ENCODE results near the gene CRTAC1. TPM values are rescaled to one million over a fixed set of nuclear protein-coding genes. Genes with fewer than 3 reads are reported as not detected.

CRTAC1 gene
- total and polyA plus RNA-seq, 2 experiments from 2014 or later: 0.47 to 1.2 TPM

DNA sequence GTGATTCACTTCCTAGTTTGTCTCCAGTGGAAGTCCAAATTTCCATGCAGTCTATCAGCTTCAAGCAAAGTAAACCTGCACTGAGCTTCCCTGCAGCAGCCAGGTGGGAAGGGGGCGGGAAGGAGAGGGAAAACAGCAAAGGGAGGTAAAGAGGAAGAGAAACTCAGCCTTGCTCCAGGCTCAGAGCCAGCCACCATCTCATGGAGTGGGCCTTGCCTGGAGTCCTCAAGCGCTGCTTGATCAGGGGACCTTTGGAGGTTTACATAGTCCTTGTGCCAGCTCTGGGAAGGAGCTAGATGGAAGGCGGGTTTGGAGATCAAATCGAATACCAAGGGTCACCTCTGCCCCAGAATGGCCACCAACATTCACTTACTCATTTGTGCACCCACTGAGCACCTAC is 7.4 kb downstream of the CRTAC1 start (continued):
- TF ChIP-seq, protein P1, sequence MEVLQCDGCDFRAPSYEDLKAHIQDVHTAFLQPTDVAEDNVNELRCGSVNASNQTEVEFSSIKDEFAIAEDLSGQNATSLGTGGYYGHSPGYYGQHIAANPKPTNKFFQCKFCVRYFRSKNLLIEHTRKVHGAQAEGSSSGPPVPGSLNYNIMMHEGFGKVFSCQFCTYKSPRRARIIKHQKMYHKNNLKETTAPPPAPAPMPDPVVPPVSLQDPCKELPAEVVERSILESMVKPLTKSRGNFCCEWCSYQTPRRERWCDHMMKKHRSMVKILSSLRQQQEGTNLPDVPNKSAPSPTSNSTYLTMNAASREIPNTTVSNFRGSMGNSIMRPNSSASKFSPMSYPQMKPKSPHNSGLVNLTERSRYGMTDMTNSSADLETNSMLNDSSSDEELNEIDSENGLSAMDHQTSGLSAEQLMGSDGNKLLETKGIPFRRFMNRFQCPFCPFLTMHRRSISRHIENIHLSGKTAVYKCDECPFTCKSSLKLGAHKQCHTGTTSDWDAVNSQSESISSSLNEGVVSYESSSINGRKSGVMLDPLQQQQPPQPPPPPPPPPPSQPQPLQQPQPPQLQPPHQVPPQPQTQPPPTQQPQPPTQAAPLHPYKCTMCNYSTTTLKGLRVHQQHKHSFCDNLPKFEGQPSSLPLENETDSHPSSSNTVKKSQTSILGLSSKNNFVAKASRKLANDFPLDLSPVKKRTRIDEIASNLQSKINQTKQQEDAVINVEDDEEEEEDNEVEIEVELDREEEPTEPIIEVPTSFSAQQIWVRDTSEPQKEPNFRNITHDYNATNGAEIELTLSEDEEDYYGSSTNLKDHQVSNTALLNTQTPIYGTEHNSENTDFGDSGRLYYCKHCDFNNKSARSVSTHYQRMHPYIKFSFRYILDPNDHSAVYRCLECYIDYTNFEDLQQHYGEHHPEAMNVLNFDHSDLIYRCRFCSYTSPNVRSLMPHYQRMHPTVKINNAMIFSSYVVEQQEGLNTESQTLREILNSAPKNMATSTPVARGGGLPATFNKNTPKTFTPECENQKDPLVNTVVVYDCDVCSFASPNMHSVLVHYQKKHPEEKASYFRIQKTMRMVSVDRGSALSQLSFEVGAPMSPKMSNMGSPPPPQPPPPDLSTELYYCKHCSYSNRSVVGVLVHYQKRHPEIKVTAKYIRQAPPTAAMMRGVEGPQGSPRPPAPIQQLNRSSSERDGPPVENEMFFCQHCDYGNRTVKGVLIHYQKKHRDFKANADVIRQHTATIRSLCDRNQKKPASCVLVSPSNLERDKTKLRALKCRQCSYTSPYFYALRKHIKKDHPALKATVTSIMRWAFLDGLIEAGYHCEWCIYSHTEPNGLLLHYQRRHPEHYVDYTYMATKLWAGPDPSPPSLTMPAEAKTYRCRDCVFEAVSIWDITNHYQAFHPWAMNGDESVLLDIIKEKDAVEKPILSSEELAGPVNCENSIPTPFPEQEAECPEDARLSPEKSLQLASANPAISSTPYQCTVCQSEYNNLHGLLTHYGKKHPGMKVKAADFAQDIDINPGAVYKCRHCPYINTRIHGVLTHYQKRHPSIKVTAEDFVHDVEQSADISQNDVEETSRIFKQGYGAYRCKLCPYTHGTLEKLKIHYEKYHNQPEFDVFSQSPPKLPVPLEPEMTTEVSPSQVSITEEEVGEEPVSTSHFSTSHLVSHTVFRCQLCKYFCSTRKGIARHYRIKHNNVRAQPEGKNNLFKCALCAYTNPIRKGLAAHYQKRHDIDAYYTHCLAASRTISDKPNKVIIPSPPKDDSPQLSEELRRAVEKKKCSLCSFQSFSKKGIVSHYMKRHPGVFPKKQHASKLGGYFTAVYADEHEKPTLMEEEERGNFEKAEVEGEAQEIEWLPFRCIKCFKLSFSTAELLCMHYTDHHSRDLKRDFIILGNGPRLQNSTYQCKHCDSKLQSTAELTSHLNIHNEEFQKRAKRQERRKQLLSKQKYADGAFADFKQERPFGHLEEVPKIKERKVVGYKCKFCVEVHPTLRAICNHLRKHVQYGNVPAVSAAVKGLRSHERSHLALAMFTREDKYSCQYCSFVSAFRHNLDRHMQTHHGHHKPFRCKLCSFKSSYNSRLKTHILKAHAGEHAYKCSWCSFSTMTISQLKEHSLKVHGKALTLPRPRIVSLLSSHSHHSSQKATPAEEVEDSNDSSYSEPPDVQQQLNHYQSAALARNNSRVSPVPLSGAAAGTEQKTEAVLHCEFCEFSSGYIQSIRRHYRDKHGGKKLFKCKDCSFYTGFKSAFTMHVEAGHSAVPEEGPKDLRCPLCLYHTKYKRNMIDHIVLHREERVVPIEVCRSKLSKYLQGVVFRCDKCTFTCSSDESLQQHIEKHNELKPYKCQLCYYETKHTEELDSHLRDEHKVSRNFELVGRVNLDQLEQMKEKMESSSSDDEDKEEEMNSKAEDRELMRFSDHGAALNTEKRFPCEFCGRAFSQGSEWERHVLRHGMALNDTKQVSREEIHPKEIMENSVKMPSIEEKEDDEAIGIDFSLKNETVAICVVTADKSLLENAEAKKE (CRISPR knock-in tag; IDR thresholded peaks at IDR 0.05): no peak
- no peak for TF ChIP-seq STAT1 (IDR thresholded peaks at IDR 0.05; ENCODE audit: unreplicated experiment)
- no peak for TF ChIP-seq EZH2 (IDR thresholded peaks at IDR 0.05; ENCODE audit: low read depth, unreplicated experiment)

DNA sequence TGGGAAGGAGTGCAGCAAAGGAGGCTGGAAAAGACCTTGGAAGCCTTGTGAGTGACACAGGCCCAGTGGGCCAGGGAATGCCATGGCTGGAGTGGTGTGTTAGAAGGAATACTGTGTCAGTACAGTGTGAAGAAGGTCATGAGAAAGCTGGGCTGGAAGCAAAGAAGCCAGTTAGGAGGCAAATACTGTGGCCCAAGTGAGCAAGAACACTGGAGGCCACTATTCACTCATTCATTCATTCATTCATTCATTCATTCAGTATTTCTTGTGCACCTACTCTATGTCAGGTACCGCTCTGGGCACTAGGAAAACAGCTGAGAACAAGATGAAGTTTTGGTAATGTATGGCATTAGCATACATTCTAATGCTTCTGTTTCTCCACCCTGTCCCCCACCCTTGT is 9.6 kb downstream of the CRTAC1 start:
- H3K9me2 ChIP-seq (ENCODE audit: insufficient read depth): no peaks in the 10 kb centered on the region
- peaks cover 4% of the 10 kb centered on the region; the same call in 1 of the 2 replicates for H3K4me1 ChIP-seq (ENCODE audit: insufficient read depth)
- H3K27ac ChIP-seq (ENCODE audit: low read depth): no peak overlapping the region
- no peaks in the 10 kb centered on the region for H3K79me2 ChIP-seq (replicated peaks; ENCODE audit: insufficient read depth)
- H3K4me3 ChIP-seq: no peak overlapping the region
- no peak for TF ChIP-seq ZNF114 (CRISPR knock-in tag; IDR thresholded peaks at IDR 0.05)
- TF ChIP-seq NANOG (IDR thresholded peaks at IDR 0.05; ENCODE audit: borderline replicate concordance): no peak
- TF ChIP-seq, protein P2, sequence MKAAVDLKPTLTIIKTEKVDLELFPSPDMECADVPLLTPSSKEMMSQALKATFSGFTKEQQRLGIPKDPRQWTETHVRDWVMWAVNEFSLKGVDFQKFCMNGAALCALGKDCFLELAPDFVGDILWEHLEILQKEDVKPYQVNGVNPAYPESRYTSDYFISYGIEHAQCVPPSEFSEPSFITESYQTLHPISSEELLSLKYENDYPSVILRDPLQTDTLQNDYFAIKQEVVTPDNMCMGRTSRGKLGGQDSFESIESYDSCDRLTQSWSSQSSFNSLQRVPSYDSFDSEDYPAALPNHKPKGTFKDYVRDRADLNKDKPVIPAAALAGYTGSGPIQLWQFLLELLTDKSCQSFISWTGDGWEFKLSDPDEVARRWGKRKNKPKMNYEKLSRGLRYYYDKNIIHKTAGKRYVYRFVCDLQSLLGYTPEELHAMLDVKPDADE (IDR thresholded peaks at IDR 0.05): no peak
- no peak for TF ChIP-seq POLR2AphosphoS5 (IDR thresholded peaks at IDR 0.05; ENCODE audit: low read depth)
- no peak for TF ChIP-seq STAT1 (IDR thresholded peaks at IDR 0.05; ENCODE audit: unreplicated experiment)
- TF ChIP-seq, protein P3, sequence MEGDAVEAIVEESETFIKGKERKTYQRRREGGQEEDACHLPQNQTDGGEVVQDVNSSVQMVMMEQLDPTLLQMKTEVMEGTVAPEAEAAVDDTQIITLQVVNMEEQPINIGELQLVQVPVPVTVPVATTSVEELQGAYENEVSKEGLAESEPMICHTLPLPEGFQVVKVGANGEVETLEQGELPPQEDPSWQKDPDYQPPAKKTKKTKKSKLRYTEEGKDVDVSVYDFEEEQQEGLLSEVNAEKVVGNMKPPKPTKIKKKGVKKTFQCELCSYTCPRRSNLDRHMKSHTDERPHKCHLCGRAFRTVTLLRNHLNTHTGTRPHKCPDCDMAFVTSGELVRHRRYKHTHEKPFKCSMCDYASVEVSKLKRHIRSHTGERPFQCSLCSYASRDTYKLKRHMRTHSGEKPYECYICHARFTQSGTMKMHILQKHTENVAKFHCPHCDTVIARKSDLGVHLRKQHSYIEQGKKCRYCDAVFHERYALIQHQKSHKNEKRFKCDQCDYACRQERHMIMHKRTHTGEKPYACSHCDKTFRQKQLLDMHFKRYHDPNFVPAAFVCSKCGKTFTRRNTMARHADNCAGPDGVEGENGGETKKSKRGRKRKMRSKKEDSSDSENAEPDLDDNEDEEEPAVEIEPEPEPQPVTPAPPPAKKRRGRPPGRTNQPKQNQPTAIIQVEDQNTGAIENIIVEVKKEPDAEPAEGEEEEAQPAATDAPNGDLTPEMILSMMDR (conservative IDR thresholded peaks at IDR 0.05; ENCODE audit: low read depth in 2 of 2): no peak
- Mint-ChIP-seq H3K27ac (no peak overlapping the region), H3K4me3 (no peak overlapping the region), H3K27me3 (ENCODE audit: insufficient read depth, low read depth, poor library complexity) (peaks cover 15% of the 10 kb centered on the region), H3K4me1 (peaks cover 24% of the 10 kb centered on the region), H3K9me3 (no peaks in the 10 kb centered on the region), H3K36me3 (ENCODE audit: low read depth) (no peaks in the 10 kb centered on the region)
- ATAC-seq (no peak), DNase-seq (ENCODE audit: low spot score) (no peak)
- H2AFZ ChIP-seq: no peak overlapping the region
- no peak overlapping the region for H3K4me2 ChIP-seq
- no peaks in the 10 kb centered on the region for H3F3A ChIP-seq (replicated peaks; ENCODE audit: low read depth)
- H4K20me1 ChIP-seq (replicated peaks; ENCODE audit: insufficient read depth): no peaks in the 10 kb centered on the region; the same call in 1 of the 2 replicates
- 0 out of 2 replicates have a peak, but pooled peaks cover 4% of the 10 kb centered on the region for H3K27me3 ChIP-seq (ENCODE audit: insufficient read depth)
- H3K36me3 ChIP-seq (ENCODE audit: insufficient read depth): no peaks in the 10 kb centered on the region

Data from GM23338 (cell line).